ENCODE data around the gene ST7. TPM values are rescaled to one million over a fixed set of nuclear protein-coding genes. Genes with fewer than 3 reads are reported as not detected.

Gene ST7
- total RNA-seq, 4 donors from 2014 or later, result 16.2 to 38.6 (median 22.5) TPM

DNA sequence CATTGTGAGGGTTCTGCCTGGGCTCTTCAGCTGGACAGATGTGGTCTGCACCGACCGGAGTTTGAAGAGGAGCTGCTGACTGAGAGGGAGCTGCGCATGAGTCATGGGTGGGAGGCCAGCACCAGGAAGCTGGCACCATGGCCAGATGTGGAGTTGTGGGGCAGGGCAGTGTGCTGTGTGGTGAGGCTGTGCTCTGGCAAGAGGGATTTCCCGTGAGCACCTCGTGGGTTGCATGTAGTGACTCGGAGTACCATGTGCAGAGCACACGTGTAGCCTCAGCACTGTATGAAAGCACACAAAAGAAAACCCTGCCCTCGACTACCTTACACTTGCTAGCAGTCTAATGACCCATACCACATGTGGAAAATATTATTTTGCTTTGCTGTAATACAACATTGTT, 266.2 kb downstream of the ST7 start:
- TF ChIP-seq, protein P1, sequence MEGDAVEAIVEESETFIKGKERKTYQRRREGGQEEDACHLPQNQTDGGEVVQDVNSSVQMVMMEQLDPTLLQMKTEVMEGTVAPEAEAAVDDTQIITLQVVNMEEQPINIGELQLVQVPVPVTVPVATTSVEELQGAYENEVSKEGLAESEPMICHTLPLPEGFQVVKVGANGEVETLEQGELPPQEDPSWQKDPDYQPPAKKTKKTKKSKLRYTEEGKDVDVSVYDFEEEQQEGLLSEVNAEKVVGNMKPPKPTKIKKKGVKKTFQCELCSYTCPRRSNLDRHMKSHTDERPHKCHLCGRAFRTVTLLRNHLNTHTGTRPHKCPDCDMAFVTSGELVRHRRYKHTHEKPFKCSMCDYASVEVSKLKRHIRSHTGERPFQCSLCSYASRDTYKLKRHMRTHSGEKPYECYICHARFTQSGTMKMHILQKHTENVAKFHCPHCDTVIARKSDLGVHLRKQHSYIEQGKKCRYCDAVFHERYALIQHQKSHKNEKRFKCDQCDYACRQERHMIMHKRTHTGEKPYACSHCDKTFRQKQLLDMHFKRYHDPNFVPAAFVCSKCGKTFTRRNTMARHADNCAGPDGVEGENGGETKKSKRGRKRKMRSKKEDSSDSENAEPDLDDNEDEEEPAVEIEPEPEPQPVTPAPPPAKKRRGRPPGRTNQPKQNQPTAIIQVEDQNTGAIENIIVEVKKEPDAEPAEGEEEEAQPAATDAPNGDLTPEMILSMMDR (IDR thresholded peaks at IDR 0.05; ENCODE audit: low read depth), result no peak

- TF ChIP-seq, protein P1 (IDR thresholded peaks at IDR 0.05; ENCODE audit: low read depth), result no peak
These were observed 267.5 kb downstream of the ST7 start for GRCh38 chr7:117220836-117221235.

GRCh38 chr7:117225536-117225935, 272.2 kb downstream of the ST7 start:
- TF ChIP-seq, protein P1 (IDR thresholded peaks at IDR 0.05; ENCODE audit: low read depth), result no peak

- TF ChIP-seq, protein P1 (IDR thresholded peaks at IDR 0.05; ENCODE audit: low read depth), result no peak
These were observed 273.8 kb downstream of the ST7 start for GRCh38 chr7:117227091-117227490.

GRCh38 chr7:117229350-117229749, 276.0 kb downstream of the ST7 start:
- TF ChIP-seq, protein P1 (IDR thresholded peaks at IDR 0.05; ENCODE audit: low read depth), result no peak

GRCh38 chr7:117230276-117231046, 277.2 kb downstream of the ST7 start:
- TF ChIP-seq, protein P1 (IDR thresholded peaks at IDR 0.05; ENCODE audit: low read depth), result no peak

- TF ChIP-seq, protein P1 (IDR thresholded peaks at IDR 0.05; ENCODE audit: low read depth), result no peak
These were observed 277.7 kb downstream of the ST7 start for GRCh38 chr7:117231047-117231359.
